ENCODE data around the gene SGIP1.

DNA sequence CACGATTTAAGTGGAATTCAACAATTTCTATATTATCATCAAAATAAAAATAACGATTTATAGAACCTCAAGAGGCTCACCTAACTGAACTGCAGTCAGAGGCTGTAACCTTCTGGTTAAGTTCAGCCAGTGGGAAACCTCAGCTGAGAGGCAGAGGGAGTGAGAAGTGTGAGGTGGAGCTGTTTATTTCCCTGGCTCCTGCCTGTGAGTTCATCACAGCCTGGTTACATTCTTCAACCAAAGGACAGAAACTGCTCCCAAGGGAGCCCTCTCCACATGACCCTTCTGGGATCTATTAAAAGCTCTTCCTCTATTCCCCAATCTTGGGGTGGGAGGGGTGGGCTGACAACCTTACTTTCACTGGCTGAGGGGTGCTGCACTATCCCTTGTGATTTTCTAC lies 240.5 kb downstream of the SGIP1 start:
- TF ChIP-seq, protein P1, sequence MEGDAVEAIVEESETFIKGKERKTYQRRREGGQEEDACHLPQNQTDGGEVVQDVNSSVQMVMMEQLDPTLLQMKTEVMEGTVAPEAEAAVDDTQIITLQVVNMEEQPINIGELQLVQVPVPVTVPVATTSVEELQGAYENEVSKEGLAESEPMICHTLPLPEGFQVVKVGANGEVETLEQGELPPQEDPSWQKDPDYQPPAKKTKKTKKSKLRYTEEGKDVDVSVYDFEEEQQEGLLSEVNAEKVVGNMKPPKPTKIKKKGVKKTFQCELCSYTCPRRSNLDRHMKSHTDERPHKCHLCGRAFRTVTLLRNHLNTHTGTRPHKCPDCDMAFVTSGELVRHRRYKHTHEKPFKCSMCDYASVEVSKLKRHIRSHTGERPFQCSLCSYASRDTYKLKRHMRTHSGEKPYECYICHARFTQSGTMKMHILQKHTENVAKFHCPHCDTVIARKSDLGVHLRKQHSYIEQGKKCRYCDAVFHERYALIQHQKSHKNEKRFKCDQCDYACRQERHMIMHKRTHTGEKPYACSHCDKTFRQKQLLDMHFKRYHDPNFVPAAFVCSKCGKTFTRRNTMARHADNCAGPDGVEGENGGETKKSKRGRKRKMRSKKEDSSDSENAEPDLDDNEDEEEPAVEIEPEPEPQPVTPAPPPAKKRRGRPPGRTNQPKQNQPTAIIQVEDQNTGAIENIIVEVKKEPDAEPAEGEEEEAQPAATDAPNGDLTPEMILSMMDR (IDR thresholded peaks at IDR 0.05; ENCODE audit: low read depth, low read length, poor library complexity, severe bottlenecking): no peak
- TF ChIP-seq EZH2phosphoT487 (IDR thresholded peaks at IDR 0.05; ENCODE audit: borderline replicate concordance, low read length): no peak

Data from DOHH2 (cell line).